CD14-positive monocyte (primary cell): ENCODE measurements around the gene TMEM214. TPM values are rescaled to one million over a fixed set of nuclear protein-coding genes. Genes with fewer than 3 reads are reported as not detected.

Experiments used
- DNase-seq, 3 donors: peaks; one replicate each; pipeline ENCODE4 v3.0.0-alpha.2; 2011 to 2022
- H2AFZ ChIP-seq: 2 replicates; pipeline ENCODE4 v1.6.0; 2012; ENCODE audit warnings: mild to moderate bottlenecking, low read depth, low read length, inconsistent platforms; ENCODE audit not compliant: insufficient read depth, poor library complexity, severe bottlenecking
- H3K27ac ChIP-seq, 2 donors: 1 replicate in 1 of 2; 2 replicates in 1 of 2; pipeline ENCODE4 v1.5.1; 2012 to 2013; ENCODE audit warnings: low read length in 2 of 2, control low read depth in 1 of 2, inconsistent platforms in 1 of 2, low read depth in 1 of 2, mild to moderate bottlenecking in 1 of 2
- H3K27me3 ChIP-seq, 2 donors: one replicate each; pipeline versions ENCODE4 v1.6.0 to v1.6.1; 2011 to 2013; ENCODE audit warnings: low read length in 2 of 2; ENCODE audit not compliant: control insufficient read depth in 2 of 2, insufficient read depth in 2 of 2
- H3K36me3 ChIP-seq, 2 donors: replicated peaks in 1 of 2; 1 replicate in 1 of 2; 2 replicates in 1 of 2; pipeline versions ENCODE4 v1.5.1 to v1.6.1; 2012 to 2013; ENCODE audit warnings: low read length in 2 of 2, control low read depth in 1 of 2, inconsistent platforms in 1 of 2, mild to moderate bottlenecking in 1 of 2; ENCODE audit not compliant: insufficient read depth in 2 of 2, control insufficient read depth in 1 of 2
- H3K4me1 ChIP-seq, 2 donors: 1 replicate in 1 of 2; 2 replicates in 1 of 2; pipeline versions ENCODE4 v1.5.1 to v1.6.1; 2012 to 2013; ENCODE audit warnings: low read length in 2 of 2, control low read depth in 1 of 2, inconsistent platforms in 1 of 2, mild to moderate bottlenecking in 1 of 2, moderate library complexity in 1 of 2; ENCODE audit not compliant: insufficient read depth in 2 of 2, control insufficient read depth in 1 of 2
- H3K4me2 ChIP-seq: replicated peaks from 2 replicates; pipeline ENCODE3; 2012; ENCODE audit warnings: low read length, moderate library complexity, mild to moderate bottlenecking; ENCODE audit not compliant: poor library complexity, severe bottlenecking; ENCODE audit errors: extremely low read depth
- H3K4me3 ChIP-seq, 3 experiments: fragments of 200-600 bp in 1 of 3; sonication (generic) in 1 of 3; replicated peaks in 1 of 3; 1 replicate in 2 of 3; 2 replicates in 1 of 3; pipeline ENCODE4 v1.5.1; 2011 to 2013; ENCODE audit warnings: low read length in 3 of 3, mild to moderate bottlenecking in 3 of 3, control low read depth in 2 of 3, low read depth in 2 of 3, inconsistent platforms in 1 of 3, moderate library complexity in 1 of 3
- H3K79me2 ChIP-seq: 2 replicates; pipeline ENCODE4 v1.6.0; 2012; ENCODE audit warnings: mild to moderate bottlenecking, control low read depth, inconsistent platforms, low read length, moderate library complexity; ENCODE audit not compliant: insufficient read depth
- H3K9ac ChIP-seq: 2 replicates; pipeline ENCODE4 v1.6.0; 2017; ENCODE audit warnings: low read length, mild to moderate bottlenecking; ENCODE audit not compliant: insufficient read depth, poor library complexity, severe bottlenecking
- H3K9me3 ChIP-seq, 2 donors: replicated peaks in 1 of 2; 1 replicate in 1 of 2; 2 replicates in 1 of 2; pipeline versions ENCODE4 v1.5.1 to v1.6.1; 2012 to 2013; ENCODE audit warnings: low read length in 2 of 2, control low read depth in 1 of 2; ENCODE audit not compliant: control insufficient read depth in 1 of 2, insufficient read depth in 1 of 2
- H4K20me1 ChIP-seq: 2 replicates; pipeline ENCODE4 v1.6.0; 2012; ENCODE audit warnings: mild to moderate bottlenecking, low read length, control low read depth, moderate library complexity; ENCODE audit not compliant: insufficient read depth
- H3K27ac Mint-ChIP-seq, 7 donors: one replicate each; pipeline ENCODE4 v1.8.0; 2020; ENCODE audit warnings: mild to moderate bottlenecking in 7 of 7, mixed read lengths in 7 of 7, moderate library complexity in 6 of 7, inconsistent platforms in 2 of 7
- H3K27me3 Mint-ChIP-seq, 3 donors: one replicate each; pipeline ENCODE4 v1.8.0; 2021 to 2022; ENCODE audit warnings: low read depth in 3 of 3, mild to moderate bottlenecking in 3 of 3, mixed read lengths in 3 of 3, moderate library complexity in 3 of 3, inconsistent platforms in 1 of 3
- H3K36me3 Mint-ChIP-seq, 2 donors: one replicate each; pipeline ENCODE4 v1.8.0; 2020; ENCODE audit warnings: mixed read lengths in 2 of 2, inconsistent platforms in 1 of 2, mild to moderate bottlenecking in 1 of 2
- H3K4me1 Mint-ChIP-seq: one replicate; pipeline ENCODE4 v1.8.0; 2020; ENCODE audit warnings: mild to moderate bottlenecking, mixed read lengths
- H3K4me3 Mint-ChIP-seq, 2 donors: one replicate each; pipeline ENCODE4 v1.8.0; 2020; ENCODE audit warnings: mild to moderate bottlenecking in 2 of 2, mixed read lengths in 2 of 2, moderate library complexity in 1 of 2
- H3K9me3 Mint-ChIP-seq, 7 donors: one replicate each; pipeline ENCODE4 v1.8.0; 2020 to 2022; ENCODE audit warnings: mixed read lengths in 7 of 7, mild to moderate bottlenecking in 6 of 7, moderate library complexity in 6 of 7, inconsistent platforms in 2 of 7
- CTCF ChIP-seq: fragments of 200-600 bp; IDR thresholded peaks from one replicate; pipeline ENCODE4 v1.8.0; 2022; ENCODE audit warnings: antibody characterized with exemption, mild to moderate bottlenecking
- WGBS: methylation state at CpG from one replicate; pipeline ENCODE4 v1.1.5; 2013; ENCODE audit warnings: missing lambda C conversion rate; ENCODE audit not compliant: insufficient coverage; 5-methylcytosine and 5-hydroxymethylcytosine counted together
- intact Hi-C, 2 donors: fragments of 100-400 bp; cut with micrococcal nuclease; formaldehyde crosslinking; loops; one replicate each; pipeline versions ENCODE4 v1.15.0 to v1.15.1; 2023
- polyA plus RNA-seq, 3 donors: library from polyadenylated mRNA; depleted of rRNA in 1 of 3; unstranded in 2 of 3; stranded (reverse) in 1 of 3; fragments of 300-500 nt in 2 of 3; fragments of >200 nt in 1 of 3; fragmentation: Illumina TruSeq in 2 of 3; gene quantifications; 1 replicate in 2 of 3; 2 replicates in 1 of 3; pipeline ENCODE4 v1.2.3, GENCODE V29; 2012 to 2021

The TMEM214 gene
- polyA plus RNA-seq, 3 donors = 18.3 to 61.7 (median 26.9) TPM

- intact Hi-C loops = no loop called here
- no peak overlapping the region for H3K27ac Mint-ChIP-seq
- H3K9me3 Mint-ChIP-seq = peaks cover 0 to 5% (median 0%) of the 10 kb centered on the region in 7 donors
- H3K4me1 Mint-ChIP-seq = peaks cover 13% of the 10 kb centered on the region
- Histone ChIP-seq H2AFZ (no peak overlapping the region), H3K4me3 (no peak overlapping the region), H3K27me3 (no peaks in the 10 kb centered on the region), H3K4me2 (no peak overlapping the region), H3K79me2 (no peaks in the 10 kb centered on the region), H3K27ac (no peak overlapping the region), H3K9me3 (no peaks in the 10 kb centered on the region), H4K20me1 (no peaks in the 10 kb centered on the region), H3K9ac (no peak overlapping the region), H3K36me3 (no peaks in the 10 kb centered on the region), H3K4me1 (peaks cover 7% of the 10 kb centered on the region in 2 donors)
- no peak for DNase-seq
- peaks cover 0 to 8% (median 3%) of the 10 kb centered on the region in 3 donors for H3K27me3 Mint-ChIP-seq
- TF ChIP-seq CTCF = no peak
- H3K36me3 Mint-ChIP-seq = no peaks in the 10 kb centered on the region
- no peak overlapping the region for H3K4me3 Mint-ChIP-seq
- no CpG with 5 or more reads among the region's 2 CpGs for WGBS
Observed at GRCh38 chr2:27000995-27001394, 31.8 kb upstream of the TMEM214 start.

- Mint-ChIP-seq H3K4me3 (no peak overlapping the region), H3K36me3 (no peaks in the 10 kb centered on the region), H3K27ac (peak overlapping the region in 1 of 7 donors; percentile 14), H3K4me1 (peaks cover 13% of the 10 kb centered on the region), H3K9me3 (peaks cover 0 to 7% (median 0%) of the 10 kb centered on the region in 7 donors), H3K27me3 (peaks cover 0 to 6% (median 4%) of the 10 kb centered on the region in 3 donors)
- H3K9ac ChIP-seq = no peak overlapping the region
- H3K4me1 ChIP-seq = peaks cover 7% of the 10 kb centered on the region in 2 donors
- TF ChIP-seq CTCF = no peak
- H3K4me2 ChIP-seq = no peak overlapping the region
- peaks cover 0 to 2% of the 10 kb centered on the region in 2 donors for H3K27me3 ChIP-seq
- no peaks in the 10 kb centered on the region for H3K79me2 ChIP-seq
- no peak overlapping the region for H2AFZ ChIP-seq
- DNase-seq = no peak
- intact Hi-C loops = no loop called here
- WGBS = 100% methylated on average over 3 of the region's 5 CpGs
- no peaks in the 10 kb centered on the region for H3K9me3 ChIP-seq
- H3K4me3 ChIP-seq = no peak overlapping the region
- no peaks in the 10 kb centered on the region for H3K36me3 ChIP-seq
- H4K20me1 ChIP-seq = no peaks in the 10 kb centered on the region
- no peak overlapping the region for H3K27ac ChIP-seq
Observed at GRCh38 chr2:27001950-27002349, 30.8 kb upstream of the TMEM214 start.
